ENCODE results near the gene TMEM184C. TPM values are rescaled to one million over a fixed set of nuclear protein-coding genes. Genes with fewer than 3 reads are reported as not detected.

Gene TMEM184C
- total and polyA plus RNA-seq, 2 experiments from 2014 or later = 15.1 to 42.2 TPM

- no peak for DNase-seq (ENCODE audit: low spot score)
- Histone ChIP-seq H4K20me1 (replicated peaks; ENCODE audit: insufficient read depth) (no peaks in the 10 kb centered on the region), H2AFZ (peak overlapping the region; percentile 52; the same call in 1 of the 2 replicates), H3K27ac (ENCODE audit: low read depth) (no peak overlapping the region), H3K4me2 (no peak overlapping the region), H3F3A (replicated peaks; ENCODE audit: low read depth) (no peaks in the 10 kb centered on the region), H3K9me2 (ENCODE audit: insufficient read depth) (no peaks in the 10 kb centered on the region), H3K4me3 (no peak overlapping the region), H3K79me2 (replicated peaks; ENCODE audit: insufficient read depth) (no peaks in the 10 kb centered on the region), H3K27me3 (ENCODE audit: insufficient read depth) (no peaks in the 10 kb centered on the region), H3K36me3 (ENCODE audit: insufficient read depth) (no peaks in the 10 kb centered on the region), H3K4me1 (ENCODE audit: insufficient read depth) (no peaks in the 10 kb centered on the region)
- Mint-ChIP-seq H3K4me3 (no peak overlapping the region), H3K27me3 (ENCODE audit: insufficient read depth, low read depth, poor library complexity) (no peaks in the 10 kb centered on the region), H3K9me3 (no peaks in the 10 kb centered on the region), H3K27ac (no peak overlapping the region), H3K4me1 (no peaks in the 10 kb centered on the region), H3K36me3 (ENCODE audit: low read depth) (no peaks in the 10 kb centered on the region)
- no peak for ATAC-seq
- no peak for TF ChIP-seq CREB1 (CRISPR knock-in tag; IDR thresholded peaks at IDR 0.05; ENCODE audit: low read depth)
- no peak for TF ChIP-seq ZNF331 (CRISPR knock-in tag; IDR thresholded peaks at IDR 0.05; ENCODE audit: low read depth)
- TF ChIP-seq STAT1 (IDR thresholded peaks at IDR 0.05; ENCODE audit: unreplicated experiment) = no peak
- no peak for TF ChIP-seq CTCF (conservative IDR thresholded peaks at IDR 0.05; ENCODE audit: low read depth in 2 of 2)
- TF ChIP-seq POLR2AphosphoS5 (IDR thresholded peaks at IDR 0.05; ENCODE audit: low read depth) = no peak
- no peak for TF ChIP-seq ZNF462 (CRISPR knock-in tag; IDR thresholded peaks at IDR 0.05)
- no peak for TF ChIP-seq EZH2phosphoT487 (IDR thresholded peaks at IDR 0.05; ENCODE audit: unreplicated experiment)
- no peak for TF ChIP-seq REST (IDR thresholded peaks at IDR 0.05; ENCODE audit: unreplicated experiment)
- no peak for TF ChIP-seq EZH2 (IDR thresholded peaks at IDR 0.05; ENCODE audit: low read depth, unreplicated experiment)
- no peak for TF ChIP-seq JUNB (IDR thresholded peaks at IDR 0.05; ENCODE audit: unreplicated experiment)
- no peak for TF ChIP-seq ETS1 (IDR thresholded peaks at IDR 0.05)
- no peak for TF ChIP-seq NANOG (IDR thresholded peaks at IDR 0.05; ENCODE audit: borderline replicate concordance)
- TF ChIP-seq ZNF114 (CRISPR knock-in tag; IDR thresholded peaks at IDR 0.05) = no peak
These were observed 79.7 kb downstream of the TMEM184C start for GRCh38 chr4:147696866-147697265.
